ENCODE measurements around the gene ADAM33.

ADAM33 gene

GRCh38 chr20:3706774-3707507 lies 25.1 kb upstream of the ADAM33 start:
- no peak for DNase-seq (ENCODE audit: low read depth)

- no peak for DNase-seq (ENCODE audit: low read depth)
Observed at GRCh38 chr20:3705970-3706739, 24.3 kb upstream of the ADAM33 start.

- no peak for DNase-seq (ENCODE audit: low read depth)
Observed at GRCh38 chr20:3705491-3705969, 23.7 kb upstream of the ADAM33 start.

GRCh38 chr20:3704087-3704486 lies 22.3 kb upstream of the ADAM33 start:
- DNase-seq (ENCODE audit: low read depth), result no peak

GRCh38 chr20:3702611-3703391 lies 21.0 kb upstream of the ADAM33 start:
- no peak for DNase-seq (ENCODE audit: low read depth)

GRCh38 chr20:3701061-3701998 lies 19.5 kb upstream of the ADAM33 start:
- DNase-seq (ENCODE audit: low read depth), result no peak

GRCh38 chr20:3699037-3699436 lies 17.2 kb upstream of the ADAM33 start:
- DNase-seq (ENCODE audit: low read depth), result no peak

GRCh38 chr20:3698591-3699001 lies 16.8 kb upstream of the ADAM33 start:
- DNase-seq (ENCODE audit: low read depth), result no peak

- DNase-seq (ENCODE audit: low read depth), result no peak
Observed at GRCh38 chr20:3697588-3698305, 15.9 kb upstream of the ADAM33 start.

- DNase-seq (ENCODE audit: low read depth), result no peak
Observed at GRCh38 chr20:3696745-3697587, 15.2 kb upstream of the ADAM33 start.

GRCh38 chr20:3696200-3696599 lies 14.4 kb upstream of the ADAM33 start:
- DNase-seq (ENCODE audit: low read depth), result no peak

GRCh38 chr20:3694864-3695263 lies 13.1 kb upstream of the ADAM33 start:
- DNase-seq (ENCODE audit: low read depth), result no peak

- DNase-seq (ENCODE audit: low read depth), result no peak
Observed at GRCh38 chr20:3693376-3693775, 11.6 kb upstream of the ADAM33 start.

- no peak for DNase-seq (ENCODE audit: low read depth)
Observed at GRCh38 chr20:3692706-3693294, 11.0 kb upstream of the ADAM33 start.

GRCh38 chr20:3691897-3692296 lies 10.1 kb upstream of the ADAM33 start:
- DNase-seq (ENCODE audit: low read depth), result no peak

GRCh38 chr20:3691306-3691705 lies 9.5 kb upstream of the ADAM33 start:
- DNase-seq (ENCODE audit: low read depth), result no peak

- no peak for DNase-seq (ENCODE audit: low read depth)
Observed at GRCh38 chr20:3690413-3690812, 8.6 kb upstream of the ADAM33 start.

- DNase-seq (ENCODE audit: low read depth), result no peak
Observed at GRCh38 chr20:3689978-3690377, 8.2 kb upstream of the ADAM33 start.

GRCh38 chr20:3687655-3688054 lies 5.8 kb upstream of the ADAM33 start:
- no peak for DNase-seq (ENCODE audit: low read depth)

All from T follicular helper cell (primary cell).